ENCODE data around the gene CNKSR3. TPM values are rescaled to one million over a fixed set of nuclear protein-coding genes. Genes with fewer than 3 reads are reported as not detected.

Gene CNKSR3
- total RNA-seq, 3 donors from 2014 or later = 0.08 to 1.3 (median 0.29) TPM

GRCh38 chr6:154469306-154469935 lies 41.1 kb downstream of the CNKSR3 start:
- DNase-seq (no peak), ATAC-seq (no peak)
- Mint-ChIP-seq H3K4me3 (no peak overlapping the region), H3K4me1 (ENCODE audit: low read depth) (no peaks in the 10 kb centered on the region), H3K9me3 (peaks cover 5% of the 10 kb centered on the region), H3K27me3 (ENCODE audit: low read depth) (no peaks in the 10 kb centered on the region), H3K36me3 (ENCODE audit: insufficient read depth) (no peaks in the 10 kb centered on the region)

- no peak for DNase-seq
- Mint-ChIP-seq H3K27me3 (ENCODE audit: low read depth) (no peaks in the 10 kb centered on the region), H3K36me3 (ENCODE audit: insufficient read depth) (no peaks in the 10 kb centered on the region), H3K9me3 (peaks cover 5% of the 10 kb centered on the region), H3K4me3 (no peak overlapping the region), H3K4me1 (ENCODE audit: low read depth) (no peaks in the 10 kb centered on the region)
- no peak for ATAC-seq
Observed at GRCh38 chr6:154468760-154469159, 41.7 kb downstream of the CNKSR3 start.

GRCh38 chr6:154466971-154467679 lies 43.4 kb downstream of the CNKSR3 start:
- H3K36me3 Mint-ChIP-seq (ENCODE audit: insufficient read depth) = no peaks in the 10 kb centered on the region
- ATAC-seq = no peak
- H3K4me1 Mint-ChIP-seq (ENCODE audit: low read depth) = no peaks in the 10 kb centered on the region
- H3K9me3 Mint-ChIP-seq = peaks cover 5% of the 10 kb centered on the region
- no peaks in the 10 kb centered on the region for H3K27me3 Mint-ChIP-seq (ENCODE audit: low read depth)
- no peak overlapping the region for H3K4me3 Mint-ChIP-seq
- DNase-seq = no peak

- DNase-seq (no peak), ATAC-seq (no peak)
- Mint-ChIP-seq H3K36me3 (ENCODE audit: insufficient read depth) (no peaks in the 10 kb centered on the region), H3K9me3 (peaks cover 5% of the 10 kb centered on the region), H3K4me1 (ENCODE audit: low read depth) (no peaks in the 10 kb centered on the region), H3K27me3 (ENCODE audit: low read depth) (no peaks in the 10 kb centered on the region), H3K4me3 (no peak overlapping the region)
Observed at GRCh38 chr6:154466139-154466538, 44.3 kb downstream of the CNKSR3 start.

DNA sequence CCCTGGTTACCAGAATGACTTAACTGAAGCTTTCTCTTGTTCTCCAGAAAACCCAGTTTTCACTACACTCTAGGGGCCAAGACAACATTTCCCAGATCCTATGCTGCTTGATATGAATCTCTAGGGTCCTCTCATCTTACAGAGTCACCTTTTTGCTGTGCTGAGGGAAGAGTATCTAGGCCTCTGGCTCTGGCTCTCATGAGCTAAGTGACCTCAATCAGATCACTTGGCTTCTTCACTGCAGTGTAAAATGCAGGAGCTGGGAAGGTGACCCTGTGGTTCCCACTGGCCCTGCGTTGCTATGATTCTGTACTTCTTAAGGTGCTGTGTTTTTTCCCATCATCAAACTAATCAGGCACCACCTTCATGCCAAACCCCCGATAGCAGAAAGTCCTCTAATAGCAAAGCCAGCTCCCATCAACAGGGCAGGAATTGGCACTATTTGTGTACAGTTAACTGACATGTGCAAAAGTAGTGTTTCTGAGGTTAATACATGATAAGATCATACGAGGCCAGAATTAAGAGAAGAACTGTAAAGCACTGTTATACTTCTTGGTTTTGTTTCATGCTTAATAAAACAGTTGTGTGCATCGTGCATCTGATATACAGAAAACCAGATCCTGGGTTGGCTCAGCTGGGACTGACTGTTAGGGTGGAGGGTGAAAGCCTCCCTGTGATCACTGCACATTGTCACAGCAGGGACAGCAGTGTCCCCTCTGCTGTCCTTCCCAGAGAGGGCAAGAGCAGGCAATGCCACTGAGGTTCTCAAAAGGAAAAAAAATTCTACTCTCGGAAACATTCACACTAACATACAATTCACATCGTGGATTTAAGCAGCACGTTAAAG lies 46.7 kb downstream of the CNKSR3 start:
- H3K4me1 Mint-ChIP-seq (ENCODE audit: low read depth) = no peaks in the 10 kb centered on the region
- DNase-seq (no peak), ATAC-seq (no peak)
- no peaks in the 10 kb centered on the region for H3K9me3 Mint-ChIP-seq
- no peaks in the 10 kb centered on the region for H3K36me3 Mint-ChIP-seq (ENCODE audit: insufficient read depth)
- no peak overlapping the region for H3K4me3 Mint-ChIP-seq
- H3K27me3 Mint-ChIP-seq (ENCODE audit: low read depth) = no peaks in the 10 kb centered on the region

DNA sequence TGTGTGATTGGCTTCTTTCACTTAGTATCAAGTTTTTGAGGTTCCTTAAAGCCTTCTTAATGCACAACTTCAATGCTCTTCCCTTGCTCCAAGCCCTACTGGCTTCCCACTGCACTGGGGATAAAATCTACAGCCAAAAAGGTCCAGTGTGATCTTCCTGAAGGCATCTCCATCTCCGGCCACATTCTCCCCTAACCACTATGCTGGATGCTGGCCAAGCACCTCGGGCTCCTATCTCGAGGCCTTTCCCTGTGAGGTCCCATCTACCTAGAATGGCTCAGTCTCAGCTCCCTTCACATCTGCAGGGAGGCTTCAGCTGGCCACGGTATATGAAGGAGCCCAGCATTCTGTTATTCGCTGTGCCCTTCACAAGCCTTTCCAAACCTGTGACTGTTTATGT lies 48.1 kb downstream of the CNKSR3 start:
- peaks cover 4% of the 10 kb centered on the region for H3K4me1 Mint-ChIP-seq (ENCODE audit: low read depth)
- H3K36me3 Mint-ChIP-seq (ENCODE audit: insufficient read depth) = no peaks in the 10 kb centered on the region
- H3K9me3 Mint-ChIP-seq = no peaks in the 10 kb centered on the region
- H3K27me3 Mint-ChIP-seq (ENCODE audit: low read depth) = peaks cover 4% of the 10 kb centered on the region
- ATAC-seq (no peak), DNase-seq (no peak)
- no peak overlapping the region for H3K4me3 Mint-ChIP-seq

DNA sequence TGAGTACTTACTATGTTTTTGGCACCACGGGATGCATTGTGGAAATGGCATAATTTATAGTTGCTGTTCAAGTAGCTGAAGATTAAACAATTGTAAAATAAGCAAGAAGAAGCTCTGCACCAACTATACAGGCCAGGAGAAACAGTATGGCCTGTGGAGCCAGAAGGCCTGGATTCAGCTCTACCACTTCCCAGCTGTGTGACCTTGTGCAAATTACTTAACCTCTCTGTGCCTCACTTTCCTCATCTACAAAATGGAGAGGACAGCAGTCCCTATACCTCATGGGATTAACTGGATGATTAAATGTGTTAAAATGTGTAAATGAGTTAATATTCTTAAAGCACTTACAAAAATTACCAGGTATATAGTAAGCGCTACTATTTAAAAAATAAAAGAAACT lies 49.1 kb downstream of the CNKSR3 start:
- Mint-ChIP-seq H3K36me3 (ENCODE audit: insufficient read depth) (no peaks in the 10 kb centered on the region), H3K4me1 (ENCODE audit: low read depth) (peaks cover 4% of the 10 kb centered on the region), H3K27me3 (ENCODE audit: low read depth) (peaks cover 4% of the 10 kb centered on the region), H3K9me3 (no peaks in the 10 kb centered on the region), H3K4me3 (no peak overlapping the region)
- no peak for ATAC-seq
- DNase-seq = no peak

DNA sequence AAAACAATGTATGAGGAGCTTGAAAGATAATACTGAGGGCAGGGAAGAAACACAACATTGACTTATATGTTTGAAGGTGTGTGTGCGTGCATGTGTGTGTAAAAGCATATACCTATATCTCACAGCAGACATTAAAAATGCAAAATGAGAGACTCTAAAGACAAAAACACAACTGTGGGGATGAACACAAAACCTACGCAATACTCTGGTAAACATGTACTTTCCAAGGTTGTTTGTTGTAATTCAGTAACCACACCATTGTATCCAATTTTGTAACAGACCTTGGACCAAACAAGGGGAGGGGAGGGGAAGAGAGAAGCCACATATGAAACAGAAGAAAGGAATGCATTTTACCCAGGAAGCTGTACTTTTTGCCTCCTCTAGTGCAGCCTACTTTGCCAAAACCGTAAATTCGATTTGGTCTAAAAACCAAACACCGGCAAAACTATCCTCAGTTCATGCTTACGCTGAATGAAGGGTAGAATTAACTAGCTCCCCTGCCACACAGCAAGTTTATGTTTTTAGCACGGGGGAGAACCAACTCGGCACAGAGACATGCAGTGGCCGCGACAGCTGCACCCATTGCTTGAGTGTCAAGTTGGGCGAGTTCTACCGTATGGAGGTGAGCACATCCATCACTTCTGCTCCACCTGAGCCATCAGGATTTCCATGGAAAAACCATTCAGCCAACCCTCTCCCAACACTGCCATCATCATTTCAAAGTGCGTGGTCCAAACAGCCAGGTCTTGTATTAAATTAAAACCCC lies 50.0 kb downstream of the CNKSR3 start:
- H3K36me3 Mint-ChIP-seq (ENCODE audit: insufficient read depth) = no peaks in the 10 kb centered on the region
- no peak for ATAC-seq
- no peak for DNase-seq
- H3K27me3 Mint-ChIP-seq (ENCODE audit: low read depth) = peaks cover 4% of the 10 kb centered on the region
- no peak overlapping the region for H3K4me3 Mint-ChIP-seq
- H3K9me3 Mint-ChIP-seq = no peaks in the 10 kb centered on the region
- H3K4me1 Mint-ChIP-seq (ENCODE audit: low read depth) = peaks cover 4% of the 10 kb centered on the region

- Mint-ChIP-seq H3K27me3 (ENCODE audit: low read depth) (peaks cover 4% of the 10 kb centered on the region), H3K36me3 (ENCODE audit: insufficient read depth) (no peaks in the 10 kb centered on the region), H3K4me3 (no peak overlapping the region), H3K4me1 (ENCODE audit: low read depth) (peaks cover 4% of the 10 kb centered on the region), H3K9me3 (no peaks in the 10 kb centered on the region)
- DNase-seq = no peak
- ATAC-seq = no peak
Observed at GRCh38 chr6:154459513-154459912, 51.0 kb downstream of the CNKSR3 start.

GRCh38 chr6:154458565-154459470 lies 51.7 kb downstream of the CNKSR3 start:
- H3K4me3 Mint-ChIP-seq = no peak overlapping the region
- peaks cover 4% of the 10 kb centered on the region for H3K4me1 Mint-ChIP-seq (ENCODE audit: low read depth)
- no peaks in the 10 kb centered on the region for H3K36me3 Mint-ChIP-seq (ENCODE audit: insufficient read depth)
- peaks cover 4% of the 10 kb centered on the region for H3K27me3 Mint-ChIP-seq (ENCODE audit: low read depth)
- ATAC-seq (no peak), DNase-seq (no peak)
- H3K9me3 Mint-ChIP-seq = no peaks in the 10 kb centered on the region

GRCh38 chr6:154457881-154458284 lies 52.6 kb downstream of the CNKSR3 start:
- Mint-ChIP-seq H3K4me1 (ENCODE audit: low read depth) (peaks cover 4% of the 10 kb centered on the region), H3K27me3 (ENCODE audit: low read depth) (peaks cover 4% of the 10 kb centered on the region), H3K4me3 (no peak overlapping the region), H3K36me3 (ENCODE audit: insufficient read depth) (no peaks in the 10 kb centered on the region), H3K9me3 (no peaks in the 10 kb centered on the region)
- DNase-seq = no peak
- no peak for ATAC-seq

- Mint-ChIP-seq H3K27me3 (ENCODE audit: low read depth) (peaks cover 4% of the 10 kb centered on the region), H3K4me1 (ENCODE audit: low read depth) (peaks cover 4% of the 10 kb centered on the region), H3K36me3 (ENCODE audit: insufficient read depth) (no peaks in the 10 kb centered on the region), H3K9me3 (no peaks in the 10 kb centered on the region), H3K4me3 (no peak overlapping the region)
- DNase-seq (no peak), ATAC-seq (no peak)
Observed at GRCh38 chr6:154457046-154457713, 53.3 kb downstream of the CNKSR3 start.

DNA sequence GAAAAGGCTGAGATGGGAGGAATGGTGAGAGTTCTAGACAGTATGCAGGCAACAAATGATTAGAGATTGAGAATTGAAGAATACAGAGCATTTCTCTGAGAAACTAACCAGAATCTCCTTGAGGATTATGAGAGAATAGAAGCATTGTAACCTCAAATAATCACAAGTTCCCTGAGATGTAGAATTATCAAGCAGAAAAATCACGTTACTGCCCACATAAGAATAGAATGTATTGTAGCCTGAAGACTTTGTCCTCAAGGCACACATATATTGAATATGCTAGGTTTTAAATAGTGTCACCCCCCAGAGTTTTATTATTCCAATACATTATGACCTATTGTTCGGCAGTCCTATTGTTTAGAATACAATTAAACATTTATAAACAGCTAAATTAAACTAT lies 57.2 kb downstream of the CNKSR3 start:
- H3K4me1 Mint-ChIP-seq (ENCODE audit: low read depth) = peaks cover 1% of the 10 kb centered on the region

More for the DNA sequence above, 57.2 kb downstream of the CNKSR3 start:
- ATAC-seq (no peak), DNase-seq (no peak)
- Mint-ChIP-seq H3K4me3 (no peak overlapping the region), H3K27me3 (ENCODE audit: low read depth) (peaks cover 4% of the 10 kb centered on the region), H3K36me3 (ENCODE audit: insufficient read depth) (no peaks in the 10 kb centered on the region), H3K9me3 (no peaks in the 10 kb centered on the region)
